NCI-H187 treated with DMSO at 0.1 percent for 48 hours (cell line): ENCODE results near the gene MBTPS2.

Experiments used
- DNase-seq: peaks from one replicate; lab custom pipeline; 2025; lab: John Stamatoyannopoulos, UW

Gene MBTPS2

GRCh38 chrX:21934414-21934813, 95.0 kb downstream of the MBTPS2 start:
- no peak for DNase-seq
